Mesothelial cell of epicardium (in vitro differentiated cells): ENCODE data around the gene FBXO44. TPM values are rescaled to one million over a fixed set of nuclear protein-coding genes. Genes with fewer than 3 reads are reported as not detected.

Experiments used
- DNase-seq, 2 experiments: peaks; one replicate each; pipeline ENCODE4 v3.0.0; 2021; ENCODE audit warnings: low spot score in 2 of 2; ENCODE audit not compliant: unreplicated experiment in 2 of 2
- H3K27ac Mint-ChIP-seq: 2 replicates; pipeline ENCODE4 v1.8.0; 2021; ENCODE audit warnings: mixed read lengths
- H3K27me3 Mint-ChIP-seq: 2 replicates; pipeline ENCODE4 v1.8.0; 2021; ENCODE audit warnings: low read depth, mixed read lengths
- H3K36me3 Mint-ChIP-seq: 2 replicates; pipeline ENCODE4 v1.8.0; 2021; ENCODE audit warnings: mixed read lengths
- H3K4me1 Mint-ChIP-seq: 2 replicates; pipeline ENCODE4 v1.8.0; 2021; ENCODE audit warnings: mixed read lengths
- H3K4me3 Mint-ChIP-seq: 2 replicates; pipeline ENCODE4 v1.8.0; 2021; ENCODE audit warnings: mild to moderate bottlenecking, moderate library complexity, mixed read lengths
- H3K9me3 Mint-ChIP-seq: 2 replicates; pipeline ENCODE4 v1.8.0; 2021; ENCODE audit warnings: mixed read lengths
- total RNA-seq: library from RNA; stranded (reverse); gene quantifications from 3 replicates; pipeline ENCODE4 v1.2.1, GENCODE V29; 2021
- TF ChIP-seq, protein P1 (sequence below): fragments of 200-600 bp; sonication (generic); IDR thresholded peaks from one replicate; pipeline ENCODE4 v1.5.0; 2021; ENCODE audit warnings: antibody characterized with exemption; ENCODE audit not compliant: unreplicated experiment

Gene FBXO44
- total RNA-seq, 1 donor from 2014 or later: 39.4 TPM

DNA sequence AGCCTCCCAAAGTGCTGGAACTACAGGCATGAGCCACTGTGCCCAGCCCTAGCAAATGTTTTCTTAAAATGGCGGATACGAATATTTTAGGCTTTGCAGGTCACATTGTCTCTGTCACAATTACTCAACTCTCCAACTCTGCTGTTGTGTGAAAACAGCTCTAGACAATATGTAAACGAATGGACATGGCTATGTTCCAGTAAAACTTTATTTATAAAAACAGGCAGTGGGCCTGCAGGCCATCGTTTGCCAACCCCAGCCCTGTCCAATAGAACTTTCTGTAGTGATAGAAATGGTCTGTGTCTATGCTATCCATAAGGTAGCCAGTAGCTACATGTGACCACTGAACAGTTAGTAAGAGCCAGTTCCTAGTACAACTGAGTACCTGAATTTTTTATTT, 5.1 kb downstream of the FBXO44 start:
- H3K36me3 Mint-ChIP-seq: peaks cover 20% of the 10 kb centered on the region
- no peak overlapping the region for H3K4me3 Mint-ChIP-seq
- TF ChIP-seq, protein P1, sequence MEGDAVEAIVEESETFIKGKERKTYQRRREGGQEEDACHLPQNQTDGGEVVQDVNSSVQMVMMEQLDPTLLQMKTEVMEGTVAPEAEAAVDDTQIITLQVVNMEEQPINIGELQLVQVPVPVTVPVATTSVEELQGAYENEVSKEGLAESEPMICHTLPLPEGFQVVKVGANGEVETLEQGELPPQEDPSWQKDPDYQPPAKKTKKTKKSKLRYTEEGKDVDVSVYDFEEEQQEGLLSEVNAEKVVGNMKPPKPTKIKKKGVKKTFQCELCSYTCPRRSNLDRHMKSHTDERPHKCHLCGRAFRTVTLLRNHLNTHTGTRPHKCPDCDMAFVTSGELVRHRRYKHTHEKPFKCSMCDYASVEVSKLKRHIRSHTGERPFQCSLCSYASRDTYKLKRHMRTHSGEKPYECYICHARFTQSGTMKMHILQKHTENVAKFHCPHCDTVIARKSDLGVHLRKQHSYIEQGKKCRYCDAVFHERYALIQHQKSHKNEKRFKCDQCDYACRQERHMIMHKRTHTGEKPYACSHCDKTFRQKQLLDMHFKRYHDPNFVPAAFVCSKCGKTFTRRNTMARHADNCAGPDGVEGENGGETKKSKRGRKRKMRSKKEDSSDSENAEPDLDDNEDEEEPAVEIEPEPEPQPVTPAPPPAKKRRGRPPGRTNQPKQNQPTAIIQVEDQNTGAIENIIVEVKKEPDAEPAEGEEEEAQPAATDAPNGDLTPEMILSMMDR: no peak
- H3K4me1 Mint-ChIP-seq: peaks cover 7% of the 10 kb centered on the region
- DNase-seq: no peak
- H3K9me3 Mint-ChIP-seq: no peaks in the 10 kb centered on the region
- H3K27me3 Mint-ChIP-seq: peaks cover 2% of the 10 kb centered on the region
- no peak overlapping the region for H3K27ac Mint-ChIP-seq

DNA sequence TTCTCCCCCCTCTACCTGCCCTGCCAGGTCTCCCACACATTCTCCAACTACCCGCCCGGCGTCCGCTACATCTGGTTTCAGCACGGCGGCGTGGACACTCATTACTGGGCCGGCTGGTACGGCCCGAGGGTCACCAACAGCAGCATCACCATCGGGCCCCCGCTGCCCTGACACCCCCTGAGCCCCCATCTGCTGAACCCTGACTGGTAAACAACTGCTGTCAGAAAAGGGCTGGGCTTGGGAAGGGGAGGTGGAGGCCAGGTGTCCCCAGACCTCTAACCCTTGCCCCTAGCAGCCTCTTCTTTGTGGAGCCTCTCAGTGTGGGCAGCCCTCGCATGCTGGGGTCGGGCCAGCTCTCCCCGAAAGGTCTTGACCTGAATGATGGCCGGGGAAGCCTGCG, 6.4 kb downstream of the FBXO44 start:
- H3K36me3 Mint-ChIP-seq: peaks cover 20% of the 10 kb centered on the region
- no peaks in the 10 kb centered on the region for H3K4me1 Mint-ChIP-seq
- H3K4me3 Mint-ChIP-seq: no peak overlapping the region

DNA sequence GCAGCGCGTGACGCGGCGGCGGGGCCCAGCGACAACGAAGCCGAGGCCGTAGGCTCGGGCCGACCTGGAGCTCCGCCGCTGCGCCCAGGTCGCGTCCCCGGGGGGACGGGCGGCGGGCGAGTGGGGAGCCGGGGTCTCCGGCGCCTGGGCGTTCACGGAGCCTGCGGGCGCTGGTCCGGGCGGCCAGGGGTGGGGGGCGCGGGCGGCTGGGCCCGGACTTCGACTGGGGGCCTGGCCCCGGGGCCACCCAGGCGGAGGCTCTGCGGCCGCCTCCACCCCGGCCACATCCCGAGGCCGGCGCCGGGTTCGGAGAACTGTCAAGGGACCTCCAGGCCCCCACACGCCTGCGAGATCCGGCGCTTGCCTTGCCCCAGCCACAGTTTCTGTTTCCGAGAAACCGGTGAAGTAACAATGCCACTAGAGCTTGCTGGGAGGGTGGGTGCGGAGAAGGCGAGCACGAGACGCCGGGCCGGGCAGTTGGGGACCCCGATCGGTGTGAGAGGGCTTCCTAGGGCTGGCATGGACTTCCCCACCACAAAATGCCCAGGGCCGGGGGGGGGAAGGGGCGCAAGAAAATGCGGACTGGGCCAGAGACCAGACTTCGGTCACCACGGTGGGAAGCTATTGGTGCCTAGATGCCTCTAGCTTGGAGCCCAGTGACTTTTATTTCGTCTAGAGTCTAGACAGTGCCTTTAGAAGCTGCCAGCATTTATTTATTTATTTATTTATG, 9.8 kb downstream of the FBXO44 start:
- peaks cover 22% of the 10 kb centered on the region for H3K36me3 Mint-ChIP-seq
- TF ChIP-seq, protein P1: no peak
- DNase-seq: no peak
- H3K27me3 Mint-ChIP-seq: peaks cover 2% of the 10 kb centered on the region
- no peaks in the 10 kb centered on the region for H3K9me3 Mint-ChIP-seq
- no peak overlapping the region for H3K27ac Mint-ChIP-seq
- H3K4me3 Mint-ChIP-seq: peak overlapping the region; percentile 68
- no peaks in the 10 kb centered on the region for H3K4me1 Mint-ChIP-seq

More for the DNA sequence above, 6.4 kb downstream of the FBXO44 start:
- no peak for DNase-seq
- Mint-ChIP-seq H3K27me3 (peaks cover 2% of the 10 kb centered on the region), H3K9me3 (no peaks in the 10 kb centered on the region), H3K27ac (no peak overlapping the region)
- TF ChIP-seq, protein P1: no peak

DNA sequence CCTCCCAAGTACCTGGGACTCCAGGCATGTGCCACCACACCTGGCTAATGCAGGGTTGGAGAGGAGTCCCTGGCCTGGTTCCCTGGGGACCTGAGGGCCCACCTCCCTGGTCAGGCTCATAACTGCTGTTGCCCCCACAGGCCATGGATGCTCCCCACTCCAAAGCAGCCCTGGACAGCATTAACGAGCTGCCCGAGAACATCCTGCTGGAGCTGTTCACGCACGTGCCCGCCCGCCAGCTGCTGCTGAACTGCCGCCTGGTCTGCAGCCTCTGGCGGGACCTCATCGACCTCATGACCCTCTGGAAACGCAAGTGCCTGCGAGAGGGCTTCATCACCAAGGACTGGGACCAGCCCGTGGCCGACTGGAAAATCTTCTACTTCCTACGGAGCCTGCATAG, 13.8 kb downstream of the FBXO44 start:
- no peak overlapping the region for H3K4me3 Mint-ChIP-seq
- H3K27ac Mint-ChIP-seq: no peak overlapping the region
- H3K9me3 Mint-ChIP-seq: no peaks in the 10 kb centered on the region
- H3K36me3 Mint-ChIP-seq: peaks cover 6% of the 10 kb centered on the region
- DNase-seq: no peak
- H3K4me1 Mint-ChIP-seq: no peaks in the 10 kb centered on the region
- H3K27me3 Mint-ChIP-seq: no peaks in the 10 kb centered on the region
- TF ChIP-seq, protein P1: no peak

DNA sequence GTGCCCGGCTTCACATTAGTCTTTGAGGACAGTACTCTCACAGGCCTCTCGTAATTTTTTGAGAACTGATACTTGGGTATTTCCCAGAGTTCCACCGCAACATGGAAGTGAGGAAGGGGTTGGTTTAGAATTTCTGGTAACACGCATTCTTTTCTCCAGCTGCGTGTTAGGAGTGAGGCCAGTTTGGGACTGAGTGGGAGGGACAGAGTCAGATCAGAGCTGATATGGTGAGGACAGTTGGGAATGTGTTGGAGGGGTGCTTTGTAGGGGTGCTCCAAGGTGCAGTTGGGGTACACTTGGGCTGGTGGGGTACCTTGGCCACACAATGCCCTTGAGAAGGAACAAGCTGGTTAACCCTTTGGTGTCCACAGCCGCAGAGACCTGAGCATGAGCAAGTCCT, 16.1 kb downstream of the FBXO44 start:
- no peaks in the 10 kb centered on the region for H3K27me3 Mint-ChIP-seq
- TF ChIP-seq, protein P1: no peak
- no peaks in the 10 kb centered on the region for H3K4me1 Mint-ChIP-seq
- peaks cover 6% of the 10 kb centered on the region for H3K36me3 Mint-ChIP-seq
- no peak overlapping the region for H3K27ac Mint-ChIP-seq
- DNase-seq: no peak
- H3K4me3 Mint-ChIP-seq: no peak overlapping the region
- no peaks in the 10 kb centered on the region for H3K9me3 Mint-ChIP-seq
